Heart right ventricle (tissue), 16 donors: ENCODE results near the gene RFX7. TPM values are rescaled to one million over a fixed set of nuclear protein-coding genes. Genes with fewer than 3 reads are reported as not detected.

Experiments
- ATAC-seq, 8 donors: fragments of 200-7000 bp; cut with Tn5 transposase; one replicate each; pipeline ENCODE4 v1.9.1; 2020; ENCODE audit warnings: mild to moderate bottlenecking in 8 of 8, moderate library complexity in 8 of 8, moderate number of reproducible peaks in 1 of 8
- DNase-seq, 2 donors: peaks; one replicate each; pipeline ENCODE4 v3.0.0-alpha.2; 2020
- H3K27ac ChIP-seq, 10 donors: fragments of 200-600 bp; sonication (generic) in 2 of 10; one replicate each; pipeline versions ENCODE4 v1.5.0 to v1.8.0; 2020 to 2022; ENCODE audit warnings: mild to moderate bottlenecking in 3 of 10
- H3K27me3 ChIP-seq, 7 donors: fragments of 200-600 bp; one replicate each; pipeline ENCODE4 v1.8.0; 2021 to 2022; ENCODE audit warnings: mild to moderate bottlenecking in 2 of 7
- H3K36me3 ChIP-seq, 9 donors: fragments of 200-600 bp; sonication (generic) in 1 of 9; one replicate each; pipeline versions ENCODE4 v1.5.0 to v1.8.0; 2020 to 2022; ENCODE audit warnings: mild to moderate bottlenecking in 2 of 9
- H3K4me1 ChIP-seq, 9 donors: fragments of 200-600 bp; sonication (generic) in 1 of 9; one replicate each; pipeline versions ENCODE4 v1.5.0 to v1.8.0; 2020 to 2022; ENCODE audit warnings: mild to moderate bottlenecking in 4 of 9
- H3K4me3 ChIP-seq, 10 donors: fragments of 200-600 bp; sonication (generic) in 2 of 10; one replicate each; pipeline versions ENCODE4 v1.5.0 to v1.8.0; 2020 to 2022; ENCODE audit warnings: mild to moderate bottlenecking in 7 of 10, moderate library complexity in 2 of 10
- H3K9me3 ChIP-seq, 11 donors: fragments of 200-600 bp in 10 of 11; sonication (generic) in 2 of 11; one replicate each; pipeline versions ENCODE4 v1.5.0 to v1.8.0; 2013 to 2022; ENCODE audit warnings: mild to moderate bottlenecking in 2 of 11, control low read depth in 1 of 11, moderate library complexity in 1 of 11
- WGBS, 2 donors: extraction: QIAGEN DNeasy Blood & Tissue Kit; methylation state at CpG; one replicate each; pipeline ENCODE4 v1.1.7; 2013; ENCODE audit warnings: inconsistent platforms in 1 of 2; 5-methylcytosine and 5-hydroxymethylcytosine counted together
- intact Hi-C, 10 donors: fragments of 100-400 bp; cut with DNase I; formaldehyde crosslinking; loops; one replicate each; pipeline versions ENCODE4 v1.11.1 to v1.14.2; 2022
- polyA plus RNA-seq, 2 donors: library from polyadenylated mRNA; stranded (reverse); fragments of 200-250 nt; gene quantifications; one replicate each; pipeline ENCODE4 v1.2.3, GENCODE V29; 2013
- total RNA-seq, 10 donors: library from RNA; stranded (reverse); fragmentation: NEBNext Ultra II Directional in 3 of 10; extraction: Animal tissue kit (Norgen Biotek cat#: 25700) in 3 of 10; gene quantifications; one replicate each; pipeline versions ENCODE4 v1.2.1 to v1.2.4, GENCODE V29; 2021 to 2023
- TF ChIP-seq, protein P1 (sequence below), 9 donors: fragments of 200-600 bp; sonication (generic) in 2 of 9; IDR thresholded peaks; one replicate each; pipeline versions ENCODE4 v1.5.0 to v1.8.0; 2021 to 2022; ENCODE audit warnings: antibody characterized with exemption in 9 of 9, mild to moderate bottlenecking in 5 of 9, moderate library complexity in 1 of 9
- donor health status: Arrhythmogenic right ventricular cardiomyopathy.
- donor health status: ischemic (EF 13 %, LVEDD 7.1; RV severe dilation, severe dysfunction).
- donor health status: healthy with polysubstance abuse.
- donor health status: DM: no; HTN: yes; CAD: no.
- donor health status: DM: no; HTN: no; CAD: no.
- donor health status: ischemic (EF 25% LVEDD 6.9; RV normal size, moderate dysfunction).
- donor health status: ischemic (EF 25% LVEDD 5.7; RV mildly dilated, moderate dysfunction).
- donor health status: healthy.
- donor health status: DM: yes; HTN: yes; CAD: no.
- donor health status: Ischemic cardiomyopathy.
- donor health status: ischemic (EF 35%, LVEDD 5.7; RV mildly dilated, moderate dysfunction).
- donor health status: nonischemic (EF 11% LVEDD 7.7; RV severe dilation, severe dysfunction).
- donor health status: DM: yes; HTN: yes; CAD: no.
- donor health status: PGD.
- donor health status: ischemic (EF 29% LVEDD 5.4; RV normal size, mild dysfunction).
- donor health status: nonischemic (EF 23%, LVEDD 6.1; RV moderate dilation, normal function).

Gene RFX7
- total and polyA plus RNA-seq, 12 donors = 0.83 to 14.2 (median 8.1) TPM

DNA sequence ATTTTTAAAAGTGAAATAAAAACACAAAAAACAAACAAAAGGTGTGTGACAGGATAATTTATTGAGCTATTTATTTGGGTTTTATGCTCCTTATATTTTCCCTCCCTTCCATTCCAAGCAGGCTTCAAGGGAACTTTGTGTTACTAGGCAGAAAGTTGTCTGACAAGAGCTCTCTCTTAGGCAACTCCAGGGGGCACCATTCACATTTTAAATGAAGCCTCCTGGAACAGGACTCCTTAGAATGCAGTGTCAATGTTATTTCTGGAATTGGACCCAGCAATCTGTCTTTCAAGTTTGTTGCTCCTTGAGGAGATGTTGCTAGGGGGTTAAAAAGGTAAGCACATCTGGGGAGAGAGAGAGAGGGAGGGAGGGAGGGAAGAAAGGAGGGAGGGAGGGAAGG, 5.4 kb upstream of the RFX7 start:
- peaks cover 0 to 5% (median 0%) of the 10 kb centered on the region in 7 donors for H3K27me3 ChIP-seq

DNA sequence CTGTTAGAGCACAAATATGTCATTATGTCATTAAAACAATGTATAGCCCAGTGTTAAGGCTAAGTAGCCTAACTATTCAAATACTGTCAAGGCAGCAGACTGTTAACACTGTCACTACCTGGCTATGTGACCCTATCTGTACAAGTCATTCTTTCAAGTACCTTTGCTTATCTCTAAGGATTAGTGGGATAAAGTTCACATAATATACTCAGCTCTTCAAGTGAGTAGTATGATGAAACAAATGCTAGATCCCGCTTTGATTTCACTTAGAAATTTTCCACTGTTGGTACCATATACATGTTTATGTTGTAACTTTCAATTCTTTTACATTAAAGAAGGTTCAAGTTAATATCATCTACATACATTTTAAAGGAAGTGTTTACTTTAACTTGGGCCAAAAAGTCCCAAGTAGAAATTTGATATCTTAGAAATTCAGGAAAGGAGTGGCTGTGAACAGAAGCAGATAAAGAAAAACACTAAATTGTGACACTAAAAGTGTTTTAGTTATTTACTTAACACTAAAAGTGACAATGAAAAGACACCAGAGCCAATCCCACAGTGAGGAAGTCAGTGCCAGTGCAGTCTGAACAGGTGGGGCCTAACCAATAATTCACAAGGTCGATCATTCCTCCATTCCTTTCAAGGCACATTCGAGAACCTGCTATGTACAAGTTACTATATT, 4.8 kb upstream of the RFX7 start:
- WGBS, 2 donors = 72 to 74% methylated on average over 3 of the region's 3 CpGs
- Histone ChIP-seq H3K9me3 (no peaks in the 10 kb centered on the region), H3K4me3 (no peak overlapping the region), H3K36me3 (no peaks in the 10 kb centered on the region), H3K27ac (no peak overlapping the region), H3K27me3 (peaks cover 0 to 5% (median 0%) of the 10 kb centered on the region in 7 donors), H3K4me1 (peaks cover 3 to 30% (median 14%) of the 10 kb centered on the region in 9 donors)
- TF ChIP-seq, protein P1, sequence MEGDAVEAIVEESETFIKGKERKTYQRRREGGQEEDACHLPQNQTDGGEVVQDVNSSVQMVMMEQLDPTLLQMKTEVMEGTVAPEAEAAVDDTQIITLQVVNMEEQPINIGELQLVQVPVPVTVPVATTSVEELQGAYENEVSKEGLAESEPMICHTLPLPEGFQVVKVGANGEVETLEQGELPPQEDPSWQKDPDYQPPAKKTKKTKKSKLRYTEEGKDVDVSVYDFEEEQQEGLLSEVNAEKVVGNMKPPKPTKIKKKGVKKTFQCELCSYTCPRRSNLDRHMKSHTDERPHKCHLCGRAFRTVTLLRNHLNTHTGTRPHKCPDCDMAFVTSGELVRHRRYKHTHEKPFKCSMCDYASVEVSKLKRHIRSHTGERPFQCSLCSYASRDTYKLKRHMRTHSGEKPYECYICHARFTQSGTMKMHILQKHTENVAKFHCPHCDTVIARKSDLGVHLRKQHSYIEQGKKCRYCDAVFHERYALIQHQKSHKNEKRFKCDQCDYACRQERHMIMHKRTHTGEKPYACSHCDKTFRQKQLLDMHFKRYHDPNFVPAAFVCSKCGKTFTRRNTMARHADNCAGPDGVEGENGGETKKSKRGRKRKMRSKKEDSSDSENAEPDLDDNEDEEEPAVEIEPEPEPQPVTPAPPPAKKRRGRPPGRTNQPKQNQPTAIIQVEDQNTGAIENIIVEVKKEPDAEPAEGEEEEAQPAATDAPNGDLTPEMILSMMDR (IDR thresholded peaks at IDR 0.05) = no peak
- DNase-seq (no peak), ATAC-seq (no peak)
- intact Hi-C loops = loop anchor here in 8 of 10 donors (5.0 to 10.0 kb wide), 8 partner anchors 134 to 256 kb away; partner anchors contain the start of gene NEDD4 (in 5 of the 8)

More for the DNA sequence above, 5.4 kb upstream of the RFX7 start:
- H3K4me1 ChIP-seq = peaks cover 3 to 30% (median 14%) of the 10 kb centered on the region in 9 donors
- intact Hi-C loops = loop anchor here in 8 of 10 donors (5.0 to 10.0 kb wide), 8 partner anchors 134 to 257 kb away; partner anchors contain the start of gene NEDD4 (in 5 of the 8)
- no peak for ATAC-seq
- H3K9me3 ChIP-seq = no peaks in the 10 kb centered on the region
- no peak for DNase-seq
- H3K27ac ChIP-seq = no peak overlapping the region
- TF ChIP-seq, protein P1 (IDR thresholded peaks at IDR 0.05) = peak in 6 of 9 donors; percentile 13 to 27 (median 17)
- no peak overlapping the region for H3K4me3 ChIP-seq
- H3K36me3 ChIP-seq = no peaks in the 10 kb centered on the region

DNA sequence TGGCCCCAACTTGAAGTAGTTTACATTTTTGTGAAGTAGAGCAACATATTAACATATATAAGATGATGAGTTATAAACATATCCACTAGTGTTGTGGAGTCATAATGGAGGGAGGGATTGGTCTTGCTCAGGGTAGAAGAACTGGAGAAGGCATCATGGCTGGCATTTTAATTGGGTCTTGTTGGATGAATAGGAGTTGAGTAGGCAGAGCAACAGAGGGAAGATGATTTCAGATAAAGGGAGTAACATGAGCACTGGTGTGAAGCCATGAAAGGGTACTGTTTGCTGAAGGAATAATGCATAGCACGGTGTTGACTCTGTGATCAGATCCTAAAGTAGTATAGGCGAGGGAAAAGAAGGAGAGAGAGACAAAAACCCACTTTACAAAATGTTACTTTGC, 3.6 kb upstream of the RFX7 start:
- 80 to 94% methylated on average over 2 of the region's 2 CpGs for WGBS, 2 donors

More for the DNA sequence above, 3.6 kb upstream of the RFX7 start:
- TF ChIP-seq, protein P1 (IDR thresholded peaks at IDR 0.05) = no peak
- DNase-seq (no peak), ATAC-seq (no peak)
- H3K4me1 ChIP-seq = peaks cover 3 to 32% (median 16%) of the 10 kb centered on the region in 9 donors
- H3K9me3 ChIP-seq = no peaks in the 10 kb centered on the region
- intact Hi-C loops = loop anchor here in 8 of 10 donors (5.0 to 10.0 kb wide), 8 partner anchors 132 to 255 kb away; partner anchors contain the start of gene NEDD4 (in 5 of the 8)
- H3K4me3 ChIP-seq = no peak overlapping the region
- no peaks in the 10 kb centered on the region for H3K27me3 ChIP-seq
- H3K36me3 ChIP-seq = no peaks in the 10 kb centered on the region
- no peak overlapping the region for H3K27ac ChIP-seq
